ENCODE measurements around the gene DENND2C. TPM values are rescaled to one million over a fixed set of nuclear protein-coding genes. Genes with fewer than 3 reads are reported as not detected.
A peak's percentile ranks its signal among the peaks of the same experiment; 100 is the strongest.

The DENND2C gene
- total and polyA plus RNA-seq, 2 donors: 1.9 to 8.8 TPM

DNA sequence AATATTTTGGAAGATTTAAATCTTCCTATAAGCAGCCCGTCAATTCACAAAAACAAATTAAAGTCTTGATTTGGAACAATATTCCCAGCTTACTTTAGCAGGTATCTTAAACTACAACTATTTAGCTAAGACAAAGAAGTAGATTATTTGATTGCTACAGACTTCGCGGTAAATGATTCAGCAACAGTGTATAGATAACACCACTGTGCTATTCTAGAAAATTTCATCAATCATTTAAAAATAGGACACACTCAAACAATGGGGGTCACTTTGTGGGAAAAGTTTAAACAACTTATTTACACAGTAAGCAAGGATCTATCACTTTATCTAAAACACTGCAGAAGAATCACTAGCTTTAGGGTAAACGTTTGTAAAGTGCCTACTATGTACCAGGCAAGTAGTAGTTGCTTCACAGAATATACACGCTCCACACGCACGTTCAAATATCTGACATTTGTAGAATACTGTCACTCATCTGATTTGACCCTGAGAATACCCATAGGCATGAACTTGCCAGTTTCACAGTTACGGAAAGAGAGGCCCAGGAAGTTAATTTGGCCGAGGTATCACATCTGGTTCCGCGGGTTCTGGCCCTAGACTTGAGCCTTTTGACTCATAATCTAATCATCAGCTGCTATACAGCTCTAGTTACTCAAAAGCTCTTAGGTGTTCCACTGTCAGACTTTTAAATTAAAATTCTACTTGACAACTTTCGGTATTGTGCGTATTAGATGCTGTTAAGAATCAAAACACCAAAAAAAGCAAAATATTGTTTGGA, 876 bp downstream of the DENND2C start:
- H3K4me1 ChIP-seq (ENCODE audit: insufficient read depth): no peaks in the 10 kb centered on the region
- H3K4me3 ChIP-seq (ENCODE audit: low read depth, low read length): peak overlapping the region; percentile 60
- 51% methylated on average over 13 of the region's 13 CpGs for WGBS
- H3K27ac ChIP-seq (ENCODE audit: low read depth): no peak overlapping the region
- no peaks in the 10 kb centered on the region for H3K36me3 ChIP-seq (ENCODE audit: insufficient read depth)
- peak; percentile 1 for DNase-seq (ENCODE audit: extremely low spot score)

GRCh38 chr1:114668373-114668772, 1.5 kb downstream of the DENND2C start:
- Histone ChIP-seq H3K27ac (ENCODE audit: low read depth) (no peak overlapping the region), H3K36me3 (ENCODE audit: insufficient read depth) (no peaks in the 10 kb centered on the region), H3K4me3 (ENCODE audit: low read depth, low read length) (no peak overlapping the region), H3K4me1 (ENCODE audit: insufficient read depth) (no peaks in the 10 kb centered on the region)
- WGBS: 85% methylated on average over 4 of the region's 4 CpGs
- no peak for DNase-seq (ENCODE audit: extremely low spot score)

GRCh38 chr1:114666954-114667353, 2.9 kb downstream of the DENND2C start:
- WGBS: 88% methylated on average over 3 of the region's 3 CpGs
- H3K4me1 ChIP-seq (ENCODE audit: insufficient read depth): no peaks in the 10 kb centered on the region
- H3K27ac ChIP-seq (ENCODE audit: low read depth): no peak overlapping the region
- H3K36me3 ChIP-seq (ENCODE audit: insufficient read depth): no peaks in the 10 kb centered on the region
- DNase-seq (ENCODE audit: extremely low spot score): no peak
- no peak overlapping the region for H3K4me3 ChIP-seq (ENCODE audit: low read depth, low read length)

- no peak overlapping the region for H3K4me3 ChIP-seq (ENCODE audit: low read depth, low read length)
- no peak for DNase-seq (ENCODE audit: extremely low spot score)
- WGBS: 24% methylated on average over 2 of the region's 2 CpGs
- H3K4me1 ChIP-seq (ENCODE audit: insufficient read depth): no peaks in the 10 kb centered on the region
- no peaks in the 10 kb centered on the region for H3K36me3 ChIP-seq (ENCODE audit: insufficient read depth)
- no peak overlapping the region for H3K27ac ChIP-seq (ENCODE audit: low read depth)
Measured at GRCh38 chr1:114660238-114660637, 9.6 kb downstream of the DENND2C start.

GRCh38 chr1:114651893-114652292, 18.0 kb downstream of the DENND2C start:
- 73% methylated on average over 2 of the region's 2 CpGs for WGBS
- no peak for DNase-seq (ENCODE audit: extremely low spot score)
- H3K36me3 ChIP-seq (ENCODE audit: insufficient read depth): no peaks in the 10 kb centered on the region

DNA sequence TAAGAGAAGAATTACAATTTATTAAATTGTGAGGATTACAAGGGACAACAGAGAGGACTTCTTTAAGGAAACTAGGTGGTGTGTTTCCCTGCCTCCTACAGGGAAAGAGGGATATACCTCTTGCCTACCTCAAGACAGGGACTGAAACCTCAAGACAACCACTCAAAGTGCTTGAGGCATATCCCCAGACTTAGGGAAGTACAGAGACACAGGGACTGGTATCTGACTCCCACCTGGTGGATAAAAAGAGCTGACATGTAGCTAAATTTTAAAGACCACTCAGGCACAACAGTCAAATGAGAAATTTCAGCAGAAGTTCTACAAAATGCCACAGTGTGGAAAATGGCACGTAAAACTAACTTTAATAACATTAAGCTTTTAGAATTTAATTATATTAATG, 21.3 kb downstream of the DENND2C start:
- Histone ChIP-seq H3K36me3 (ENCODE audit: insufficient read depth) (no peaks in the 10 kb centered on the region), H3K27ac (ENCODE audit: low read depth) (no peak overlapping the region), H3K4me3 (ENCODE audit: low read depth, low read length) (no peak overlapping the region), H3K4me1 (ENCODE audit: insufficient read depth) (no peaks in the 10 kb centered on the region)
- DNase-seq (ENCODE audit: extremely low spot score): no peak
- 90% methylated on average over 1 of the region's 1 CpG for WGBS

More at GRCh38 chr1:114651893-114652292, 18.0 kb downstream of the DENND2C start:
- no peak overlapping the region for H3K27ac ChIP-seq (ENCODE audit: low read depth)
- H3K4me3 ChIP-seq (ENCODE audit: low read depth, low read length): no peak overlapping the region
- no peaks in the 10 kb centered on the region for H3K4me1 ChIP-seq (ENCODE audit: insufficient read depth)

DNA sequence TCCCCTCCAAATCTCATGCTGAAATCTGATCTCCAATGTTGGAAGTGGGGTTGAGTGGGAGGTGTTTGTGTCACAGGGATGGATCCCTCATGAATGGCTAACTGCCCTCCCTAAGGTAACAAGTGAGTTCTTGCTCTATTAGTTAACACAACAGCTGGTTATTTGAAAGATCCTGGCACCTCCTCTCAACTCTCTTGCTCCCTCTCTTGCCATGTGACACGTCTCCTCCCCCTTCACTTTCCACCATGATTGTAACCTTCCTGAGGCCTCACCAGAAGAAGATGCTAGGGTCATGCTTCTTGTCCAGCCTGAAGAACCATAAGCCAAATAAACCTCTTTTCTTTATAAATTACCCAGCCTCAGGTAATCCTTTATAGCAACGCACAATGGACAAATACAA, 28.5 kb downstream of the DENND2C start:
- H3K4me1 ChIP-seq (ENCODE audit: insufficient read depth): no peaks in the 10 kb centered on the region
- H3K36me3 ChIP-seq (ENCODE audit: insufficient read depth): no peaks in the 10 kb centered on the region
- no peak for DNase-seq (ENCODE audit: extremely low spot score)
- no peak overlapping the region for H3K4me3 ChIP-seq (ENCODE audit: low read depth, low read length)
- H3K27ac ChIP-seq (ENCODE audit: low read depth): no peak overlapping the region
- WGBS: 87% methylated on average over 2 of the region's 2 CpGs

- Histone ChIP-seq H3K27ac (ENCODE audit: low read depth) (no peak overlapping the region), H3K4me1 (ENCODE audit: insufficient read depth) (no peaks in the 10 kb centered on the region), H3K4me3 (ENCODE audit: low read depth, low read length) (no peak overlapping the region), H3K36me3 (ENCODE audit: insufficient read depth) (no peaks in the 10 kb centered on the region)
- DNase-seq (ENCODE audit: extremely low spot score): no peak
- WGBS: 66% methylated on average over 3 of the region's 3 CpGs
Measured at GRCh38 chr1:114638910-114639309, 30.9 kb downstream of the DENND2C start.

- no peak overlapping the region for H3K4me3 ChIP-seq (ENCODE audit: low read depth, low read length)
- no peak overlapping the region for H3K27ac ChIP-seq (ENCODE audit: low read depth)
- H3K4me1 ChIP-seq (ENCODE audit: insufficient read depth): no peaks in the 10 kb centered on the region
- DNase-seq (ENCODE audit: extremely low spot score): no peak
- no peaks in the 10 kb centered on the region for H3K36me3 ChIP-seq (ENCODE audit: insufficient read depth)
Measured at GRCh38 chr1:114632427-114632826, 37.4 kb downstream of the DENND2C start.

- 28% methylated on average over 2 of the region's 2 CpGs for WGBS
- DNase-seq (ENCODE audit: extremely low spot score): no peak
Measured at GRCh38 chr1:114627107-114627506, 42.7 kb downstream of the DENND2C start.

DNA sequence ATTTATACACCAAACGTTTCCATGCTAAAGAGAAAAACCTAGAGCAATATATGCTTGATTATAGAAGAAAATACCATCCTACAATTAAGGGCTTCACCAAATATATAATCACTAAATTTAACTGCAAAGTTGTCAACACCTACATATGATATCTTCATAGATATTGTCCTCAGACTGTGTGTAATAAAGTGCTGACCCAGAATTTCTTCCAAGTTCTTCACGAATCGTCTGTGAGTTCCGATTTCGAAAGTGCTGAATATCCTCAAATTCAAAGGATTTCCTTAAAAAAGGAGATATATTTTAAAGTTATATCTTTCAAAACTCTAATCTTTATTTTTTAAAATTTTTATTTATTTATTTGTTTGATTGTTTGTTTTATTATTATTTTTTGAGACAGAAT, 46.5 kb downstream of the DENND2C start:
- H3K4me1 ChIP-seq (ENCODE audit: insufficient read depth): no peaks in the 10 kb centered on the region
- 95% methylated on average over 5 of the region's 5 CpGs for WGBS
- no peaks in the 10 kb centered on the region for H3K36me3 ChIP-seq (ENCODE audit: insufficient read depth)

More at GRCh38 chr1:114627107-114627506, 42.7 kb downstream of the DENND2C start:
- Histone ChIP-seq H3K36me3 (ENCODE audit: insufficient read depth) (no peaks in the 10 kb centered on the region), H3K4me1 (ENCODE audit: insufficient read depth) (no peaks in the 10 kb centered on the region), H3K4me3 (ENCODE audit: low read depth, low read length) (no peak overlapping the region), H3K27ac (ENCODE audit: low read depth) (no peak overlapping the region)

GRCh38 chr1:114620419-114620818, 49.4 kb downstream of the DENND2C start:
- WGBS: 82% methylated on average over 2 of the region's 2 CpGs
- Histone ChIP-seq H3K36me3 (ENCODE audit: insufficient read depth) (no peaks in the 10 kb centered on the region), H3K27ac (ENCODE audit: low read depth) (no peak overlapping the region), H3K4me1 (ENCODE audit: insufficient read depth) (no peaks in the 10 kb centered on the region), H3K4me3 (ENCODE audit: low read depth, low read length) (no peak overlapping the region)
- DNase-seq (ENCODE audit: extremely low spot score): no peak

More for the DNA sequence above, 46.5 kb downstream of the DENND2C start:
- no peak for DNase-seq (ENCODE audit: extremely low spot score)
- no peak overlapping the region for H3K4me3 ChIP-seq (ENCODE audit: low read depth, low read length)
- H3K27ac ChIP-seq (ENCODE audit: low read depth): no peak overlapping the region

GRCh38 chr1:114618606-114619005, 51.2 kb downstream of the DENND2C start:
- H3K4me1 ChIP-seq (ENCODE audit: insufficient read depth): no peaks in the 10 kb centered on the region
- no peaks in the 10 kb centered on the region for H3K36me3 ChIP-seq (ENCODE audit: insufficient read depth)
- no peak overlapping the region for H3K27ac ChIP-seq (ENCODE audit: low read depth)
- no peak overlapping the region for H3K4me3 ChIP-seq (ENCODE audit: low read depth, low read length)
- peak; percentile 33 for DNase-seq (ENCODE audit: extremely low spot score)

DNA sequence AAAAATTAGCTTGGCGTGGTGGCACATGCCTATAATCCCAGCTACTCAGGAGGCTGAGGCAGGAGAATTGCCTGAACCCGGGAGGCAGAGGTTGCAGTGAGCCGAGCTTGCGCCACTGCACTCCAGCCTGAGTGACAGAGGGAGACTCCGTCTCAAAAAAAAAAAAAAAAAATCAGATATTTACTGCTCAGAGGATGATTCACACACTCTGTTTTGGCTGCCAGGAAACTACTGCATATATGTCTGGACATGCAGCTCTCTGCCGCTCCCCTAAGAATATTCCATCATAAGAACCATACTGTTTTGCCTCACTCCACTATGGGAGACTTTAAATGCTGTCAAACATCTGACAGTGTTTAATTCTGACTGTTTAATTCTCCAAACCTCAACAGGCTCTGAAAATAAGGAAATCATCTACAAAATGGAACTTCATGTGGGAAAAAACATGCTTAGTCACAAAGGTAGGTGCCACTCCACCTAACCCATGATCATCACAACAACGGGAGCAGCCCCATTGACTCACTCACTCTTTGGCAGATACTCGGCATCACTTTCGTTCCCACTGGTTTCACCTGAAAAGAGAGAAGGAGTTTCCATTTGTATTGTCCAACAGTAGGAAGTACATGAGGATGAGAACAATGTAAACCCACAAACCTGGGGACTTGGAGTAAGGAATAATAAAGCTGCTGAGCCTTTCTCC, 59.2 kb downstream of the DENND2C start:
- Histone ChIP-seq H3K27ac (ENCODE audit: low read depth) (peak overlapping the region; percentile 71), H3K4me3 (ENCODE audit: low read depth, low read length) (no peak overlapping the region), H3K36me3 (ENCODE audit: insufficient read depth) (no peaks in the 10 kb centered on the region), H3K4me1 (ENCODE audit: insufficient read depth) (no peaks in the 10 kb centered on the region)
- WGBS: 83% methylated on average over 9 of the region's 9 CpGs
- peak; percentile 26 for DNase-seq (ENCODE audit: extremely low spot score)
